LNCaP clone FGC (cell line): Measurements from ENCODE around the gene HSDL2.
"Not testable (repeated sequence)": the region's sequence is repeated elsewhere in the genome, so short reads cannot be mapped to it uniquely, and the experiment has no call there.

Source experiments
- DNase-seq: peaks from one replicate; pipeline ENCODE4 v3.0.0-alpha.2; 2011; ENCODE audit warnings: low read depth
- H3K4me3 ChIP-seq: 2 replicates; pipeline ENCODE4 v1.5.1; 2011; ENCODE audit warnings: mild to moderate bottlenecking, low read depth, low read length, control low read depth
- TF ChIP-seq, protein P1 (sequence below): IDR thresholded peaks from 2 replicates; pipeline ENCODE4 v1.5.1; 2012; ENCODE audit warnings: mild to moderate bottlenecking; ENCODE audit not compliant: control insufficient read depth, insufficient read depth; ENCODE audit errors: extremely low read depth

Gene HSDL2

DNA sequence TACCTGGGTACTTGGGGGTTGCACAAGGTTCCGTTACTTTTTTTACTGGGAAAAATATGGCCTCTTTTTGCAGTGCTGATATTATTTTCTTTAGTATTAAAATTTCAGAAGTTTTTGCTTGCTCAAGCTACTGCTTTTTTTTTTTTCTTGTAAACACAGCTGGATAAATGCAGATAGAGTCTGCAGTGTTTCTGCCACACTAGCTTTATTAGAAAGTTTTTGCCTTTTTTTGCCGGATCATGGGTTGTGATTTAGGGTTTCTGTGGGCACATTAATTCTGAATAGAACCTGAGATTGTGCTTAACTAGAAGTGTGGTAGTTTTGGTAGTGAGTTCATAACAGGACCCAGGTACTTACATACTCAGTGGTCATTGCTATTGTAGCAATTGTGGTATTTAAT, 126.7 kb downstream of the HSDL2 start:
- H3K4me3 ChIP-seq, result no peak overlapping the region
- TF ChIP-seq, protein P1, sequence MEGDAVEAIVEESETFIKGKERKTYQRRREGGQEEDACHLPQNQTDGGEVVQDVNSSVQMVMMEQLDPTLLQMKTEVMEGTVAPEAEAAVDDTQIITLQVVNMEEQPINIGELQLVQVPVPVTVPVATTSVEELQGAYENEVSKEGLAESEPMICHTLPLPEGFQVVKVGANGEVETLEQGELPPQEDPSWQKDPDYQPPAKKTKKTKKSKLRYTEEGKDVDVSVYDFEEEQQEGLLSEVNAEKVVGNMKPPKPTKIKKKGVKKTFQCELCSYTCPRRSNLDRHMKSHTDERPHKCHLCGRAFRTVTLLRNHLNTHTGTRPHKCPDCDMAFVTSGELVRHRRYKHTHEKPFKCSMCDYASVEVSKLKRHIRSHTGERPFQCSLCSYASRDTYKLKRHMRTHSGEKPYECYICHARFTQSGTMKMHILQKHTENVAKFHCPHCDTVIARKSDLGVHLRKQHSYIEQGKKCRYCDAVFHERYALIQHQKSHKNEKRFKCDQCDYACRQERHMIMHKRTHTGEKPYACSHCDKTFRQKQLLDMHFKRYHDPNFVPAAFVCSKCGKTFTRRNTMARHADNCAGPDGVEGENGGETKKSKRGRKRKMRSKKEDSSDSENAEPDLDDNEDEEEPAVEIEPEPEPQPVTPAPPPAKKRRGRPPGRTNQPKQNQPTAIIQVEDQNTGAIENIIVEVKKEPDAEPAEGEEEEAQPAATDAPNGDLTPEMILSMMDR, result no peak

DNA sequence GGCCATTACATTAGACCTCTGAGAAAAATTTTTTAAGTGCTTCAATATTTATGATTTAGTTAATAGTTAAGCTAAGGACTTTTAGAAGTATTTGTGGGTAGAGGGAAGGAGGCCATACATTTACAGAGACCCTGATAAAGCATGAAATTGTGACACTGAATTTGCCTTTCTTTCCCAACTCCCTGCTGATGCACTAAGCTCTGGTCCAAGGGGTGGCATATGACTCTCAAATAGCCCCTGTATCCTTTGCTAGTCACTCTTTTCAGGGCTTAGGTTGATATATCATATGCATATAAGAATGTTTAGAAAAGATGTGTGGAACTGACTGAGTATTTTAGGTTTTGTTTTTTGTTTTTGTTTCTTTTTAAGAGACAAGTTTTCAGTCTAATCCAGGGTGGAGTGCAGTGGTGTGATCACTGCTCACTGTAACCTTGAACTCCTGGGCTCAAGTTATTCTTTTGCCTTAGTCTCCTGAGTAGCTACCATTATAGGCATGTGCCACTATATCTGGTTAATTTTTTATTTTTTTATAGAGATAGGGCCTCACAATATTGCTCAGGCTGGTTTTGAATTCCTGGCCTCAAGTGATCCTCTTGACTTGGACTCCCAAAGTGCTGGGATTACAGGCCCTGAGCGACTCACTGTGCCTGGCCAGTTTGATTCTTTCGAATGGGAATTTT, 127.2 kb downstream of the HSDL2 start:
- no peak for DNase-seq
- TF ChIP-seq, protein P1, result no peak
- no peak overlapping the region for H3K4me3 ChIP-seq

More for the DNA sequence above, 126.7 kb downstream of the HSDL2 start:
- no peak for DNase-seq

DNA sequence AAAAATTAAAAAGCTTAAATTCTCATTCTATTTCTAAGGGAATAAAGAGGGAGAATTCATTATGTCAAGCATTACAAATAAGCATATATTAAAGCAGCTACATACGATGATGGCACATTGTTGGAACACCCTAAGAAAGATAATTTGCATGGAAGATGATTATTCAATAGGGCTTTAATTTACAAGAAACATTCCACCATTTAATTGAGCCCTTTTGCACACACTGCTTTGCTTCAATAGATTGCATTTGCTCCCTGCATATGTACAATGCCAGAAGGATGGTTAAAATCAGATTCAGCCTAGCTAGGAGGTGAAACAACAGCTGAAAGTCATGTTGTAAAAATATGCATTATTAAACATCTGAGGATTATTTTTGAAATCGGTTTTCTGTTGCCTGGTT, 128.5 kb downstream of the HSDL2 start:
- TF ChIP-seq, protein P1, result no peak
- no peak overlapping the region for H3K4me3 ChIP-seq
- DNase-seq, result no peak

DNA sequence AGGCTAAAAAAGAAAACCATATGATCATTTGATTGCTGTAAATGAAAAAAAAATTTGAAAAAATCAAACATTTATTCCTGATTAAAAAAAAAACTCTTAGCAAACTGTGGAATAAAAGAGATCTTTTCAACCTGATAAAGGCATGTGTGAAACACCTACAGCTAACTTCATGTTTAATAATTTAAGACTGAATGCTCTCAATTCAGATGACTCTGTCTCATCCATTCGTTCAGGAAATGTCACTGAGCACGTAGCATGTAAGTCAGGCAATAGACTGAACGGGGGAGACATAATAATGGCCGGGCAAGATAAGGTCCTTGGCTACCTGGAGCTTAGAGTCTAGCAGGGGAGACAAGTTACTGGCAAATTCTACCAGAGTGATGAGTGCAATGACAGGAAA, 132.5 kb downstream of the HSDL2 start:
- DNase-seq, H3K4me3 ChIP-seq: not testable (repeated sequence)

DNA sequence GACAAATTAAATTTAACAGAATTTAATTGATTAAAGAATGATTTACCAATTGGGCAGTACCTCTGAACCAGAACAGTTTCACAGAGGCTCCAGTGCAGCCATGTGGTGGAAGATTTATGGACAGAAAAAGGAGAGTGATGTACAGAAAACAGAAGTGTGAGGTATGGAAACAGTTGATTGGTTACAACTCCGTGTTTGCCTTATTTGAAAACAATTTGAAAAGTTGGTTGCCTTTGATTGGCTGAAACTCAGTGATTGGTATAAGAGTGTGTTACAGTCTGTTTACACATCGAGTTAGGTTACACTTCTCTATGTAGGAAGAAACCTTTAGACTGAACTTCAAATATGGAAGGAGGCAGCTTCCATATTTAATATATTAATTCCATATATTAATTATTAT, 136.9 kb downstream of the HSDL2 start:
- no peak overlapping the region for H3K4me3 ChIP-seq
- DNase-seq, result no peak
- TF ChIP-seq, protein P1, result no peak

DNA sequence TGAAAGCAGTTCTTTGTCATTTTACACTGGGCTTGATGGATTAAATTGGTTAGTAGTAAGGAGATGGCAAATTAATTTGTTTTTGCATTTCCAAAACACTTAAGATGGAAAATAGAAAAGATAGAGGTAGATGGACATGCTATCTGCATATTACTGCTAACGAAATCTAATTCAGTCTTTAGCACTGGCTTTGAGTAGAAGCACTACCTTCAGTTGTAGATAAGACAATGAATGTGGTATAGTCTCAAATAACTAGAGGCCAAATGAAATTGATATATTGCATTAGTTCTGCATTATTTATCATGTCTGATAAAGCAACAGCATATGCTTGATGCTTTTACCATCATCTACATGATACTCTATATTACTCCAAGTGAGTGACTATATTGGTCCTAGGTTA, 140.2 kb downstream of the HSDL2 start:
- TF ChIP-seq, protein P1, result no peak
- DNase-seq, result no peak
- H3K4me3 ChIP-seq, result no peak overlapping the region

DNA sequence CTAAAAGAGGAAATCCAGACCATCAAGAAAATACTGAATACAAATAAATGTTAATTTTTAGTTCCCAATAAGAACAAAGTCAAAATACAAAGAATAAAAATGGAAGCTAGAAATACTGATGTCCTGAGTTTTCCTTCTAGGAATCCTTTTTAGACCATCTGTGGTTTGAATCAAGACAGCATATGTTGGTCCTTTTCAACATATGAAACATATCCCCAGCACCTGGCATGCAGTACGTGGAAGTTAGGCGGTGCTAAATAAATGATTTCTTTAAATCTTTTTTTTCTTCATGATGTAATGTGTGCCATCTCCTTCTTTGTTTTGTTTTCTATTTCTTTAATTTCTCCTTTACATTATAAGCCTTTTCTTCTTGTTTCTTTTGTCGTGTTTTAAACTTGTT, 140.7 kb downstream of the HSDL2 start:
- TF ChIP-seq, protein P1, result no peak
- DNase-seq, result no peak
- no peak overlapping the region for H3K4me3 ChIP-seq
